Hepatic stellate cell (primary cell): Measurements from ENCODE around the gene CDK14.

Source experiments
- DNase-seq: peaks from one replicate; pipeline ENCODE4 v3.0.0; 2011; ENCODE audit warnings: low spot score

Gene CDK14

GRCh38 chr7:91051966-91052365, 455.8 kb downstream of the CDK14 start:
- no peak for DNase-seq

GRCh38 chr7:91054374-91054773, 458.3 kb downstream of the CDK14 start:
- no peak for DNase-seq

GRCh38 chr7:91055219-91055618, 459.1 kb downstream of the CDK14 start:
- DNase-seq = no peak

GRCh38 chr7:91062713-91063112, 466.6 kb downstream of the CDK14 start:
- no peak for DNase-seq

GRCh38 chr7:91064052-91064451, 467.9 kb downstream of the CDK14 start:
- DNase-seq = no peak

GRCh38 chr7:91064938-91065337, 468.8 kb downstream of the CDK14 start:
- no peak for DNase-seq

- no peak for DNase-seq
Measured at GRCh38 chr7:91066627-91067026, 470.5 kb downstream of the CDK14 start.

GRCh38 chr7:91067242-91067641, 471.1 kb downstream of the CDK14 start:
- no peak for DNase-seq

- no peak for DNase-seq
Measured at GRCh38 chr7:91068136-91068795, 472.1 kb downstream of the CDK14 start.

- DNase-seq = no peak
Measured at GRCh38 chr7:91069146-91069545, 473.0 kb downstream of the CDK14 start.

GRCh38 chr7:91079487-91079886, 483.4 kb downstream of the CDK14 start:
- DNase-seq = peak; percentile 19

- DNase-seq = no peak
Measured at GRCh38 chr7:91080351-91080750, 484.2 kb downstream of the CDK14 start.

GRCh38 chr7:91082038-91082437, 485.9 kb downstream of the CDK14 start:
- peak; percentile 27 for DNase-seq

- DNase-seq = no peak
Measured at GRCh38 chr7:91082852-91083495, 486.9 kb downstream of the CDK14 start.

- no peak for DNase-seq
Measured at GRCh38 chr7:91083855-91084644, 487.9 kb downstream of the CDK14 start.

GRCh38 chr7:91085175-91085574, 489.1 kb downstream of the CDK14 start:
- DNase-seq = no peak

- DNase-seq = no peak
Measured at GRCh38 chr7:91086200-91086599, 490.1 kb downstream of the CDK14 start.

- no peak for DNase-seq
Measured at GRCh38 chr7:91088156-91088555, 492.0 kb downstream of the CDK14 start.

- no peak for DNase-seq
Measured at GRCh38 chr7:91088691-91089090, 492.6 kb downstream of the CDK14 start.

- DNase-seq = no peak
Measured at GRCh38 chr7:91089382-91089963, 493.4 kb downstream of the CDK14 start.

- no peak for DNase-seq
Measured at GRCh38 chr7:91090684-91091083, 494.6 kb downstream of the CDK14 start.

GRCh38 chr7:91091631-91092030, 495.5 kb downstream of the CDK14 start:
- no peak for DNase-seq

- no peak for DNase-seq
Measured at GRCh38 chr7:91093181-91093580, 497.1 kb downstream of the CDK14 start.
